RWPE1 (cell line): ENCODE data around the gene PHC2.
A peak's percentile ranks its signal among the peaks of the same experiment; 100 is the strongest.

ENCODE experiments used
- CTCF ChIA-PET: fragments of 350-600 bp; sonication (Branson Sonifier 250); formaldehyde crosslinking; extraction: SDS; loops from one replicate; lab custom pipeline; 2021; lab: Yijun Ruan, JAX
- POLR2A ChIA-PET: fragments of 400-600 bp; formaldehyde crosslinking; extraction: SDS; loops from one replicate; lab custom pipeline; 2020; ENCODE audit warnings: antibody characterized with exemption; ENCODE audit not compliant: low non-redundant PET; lab: Yijun Ruan, JAX
- DNase-seq: peaks from one replicate; pipeline ENCODE4 v3.0.0; 2012; ENCODE audit warnings: low spot score
- H3K27ac ChIP-seq: fragments of 450-650 bp; 2 replicates; pipeline ENCODE4 v1.5.1; 2017
- CTCF ChIP-seq: fragments of 450-650 bp; conservative IDR thresholded peaks from 2 replicates; pipeline ENCODE4 v1.5.1; 2017; ENCODE audit warnings: low read depth, mild to moderate bottlenecking

PHC2 gene

GRCh38 chr1:33322870-33323585 is 107.9 kb downstream of the PHC2 start:
- peak overlapping the region; percentile 47 for H3K27ac ChIP-seq
- POLR2A ChIA-PET: no interaction called here
- CTCF ChIA-PET: no interaction called here
- DNase-seq: no peak
- no peak for TF ChIP-seq CTCF

- TF ChIP-seq CTCF: no peak
- POLR2A ChIA-PET: no interaction called here
- H3K27ac ChIP-seq: peak overlapping the region; percentile 47
- DNase-seq: no peak
- CTCF ChIA-PET: interaction anchor here (1.6 kb wide), 1 partner anchor 27 kb away, joined by 4 read pairs; no protein-coding TSS in a partner anchor
These were observed 108.8 kb downstream of the PHC2 start for GRCh38 chr1:33322109-33322508.

GRCh38 chr1:33321178-33321577 is 109.7 kb downstream of the PHC2 start:
- peak; percentile 30 for DNase-seq

GRCh38 chr1:33320619-33321165 is 110.2 kb downstream of the PHC2 start, which contains the start of gene A3GALT2:
Gene A3GALT2, minus strand, starts transcription at chr1:33321098. Its CDS starts 0 bp downstream, at chr1:33321098.
- TF ChIP-seq CTCF: no peak
- CTCF ChIA-PET: interaction anchor here (0.5 to 1.6 kb wide), 5 partner anchors 8 to 891 kb away, joined by 3 to 4 read pairs (median 3); no protein-coding TSS in a partner anchor
- POLR2A ChIA-PET: no interaction called here
- no peak for DNase-seq
- peak within 1 kb of the TSS; percentile 47 for H3K27ac ChIP-seq

More at GRCh38 chr1:33321178-33321577, 109.7 kb downstream of the PHC2 start:
- no peak for TF ChIP-seq CTCF
- ChIA-PET POLR2A (no interaction called here), CTCF (interaction anchor here (1.0 to 1.6 kb wide), 2 partner anchors 9 to 26 kb away, joined by 3 to 4 read pairs; no protein-coding TSS in a partner anchor)
- H3K27ac ChIP-seq: peak overlapping the region; percentile 20; the same call in 1 of the 2 replicates

GRCh38 chr1:33319949-33320618 is 110.8 kb downstream of the PHC2 start:
- TF ChIP-seq CTCF: no peak
- CTCF ChIA-PET: interaction anchor here (0.5 to 1.0 kb wide), 5 partner anchors 8 to 892 kb away, joined by 3 to 4 read pairs (median 3); no protein-coding TSS in a partner anchor
- POLR2A ChIA-PET: no interaction called here
- no peak for DNase-seq
- peak overlapping the region; percentile 20; the same call in 1 of the 2 replicates for H3K27ac ChIP-seq
